Endothelial cell (in vitro differentiated cells): ENCODE results near the gene CPT1C. TPM values are rescaled to one million over a fixed set of nuclear protein-coding genes. Genes with fewer than 3 reads are reported as not detected.
"Not testable (repeated sequence)": the region's sequence is repeated elsewhere in the genome, so short reads cannot be mapped to it uniquely, and the experiment has no call there.

Source experiments
- DNase-seq: peaks from one replicate; pipeline ENCODE4 v3.0.0; 2021; ENCODE audit warnings: low spot score
- H3K27ac Mint-ChIP-seq: one replicate; pipeline ENCODE4 v1.8.0; 2021; ENCODE audit warnings: mixed read lengths, inconsistent platforms; ENCODE audit not compliant: unreplicated experiment
- H3K27me3 Mint-ChIP-seq: one replicate; pipeline ENCODE4 v1.8.0; 2021; ENCODE audit warnings: mild to moderate bottlenecking, moderate library complexity, mixed read lengths, inconsistent platforms; ENCODE audit not compliant: unreplicated experiment
- H3K36me3 Mint-ChIP-seq: one replicate; pipeline ENCODE4 v1.8.0; 2021; ENCODE audit warnings: mild to moderate bottlenecking, low read depth, mixed read lengths, inconsistent platforms; ENCODE audit not compliant: unreplicated experiment
- H3K4me1 Mint-ChIP-seq: one replicate; pipeline ENCODE4 v1.8.0; 2021; ENCODE audit warnings: mild to moderate bottlenecking, mixed read lengths, inconsistent platforms; ENCODE audit not compliant: unreplicated experiment
- H3K4me3 Mint-ChIP-seq: one replicate; pipeline ENCODE4 v1.8.0; 2021; ENCODE audit warnings: mild to moderate bottlenecking, mixed read lengths, inconsistent platforms; ENCODE audit not compliant: unreplicated experiment
- H3K9me3 Mint-ChIP-seq: one replicate; pipeline ENCODE4 v1.8.0; 2021; ENCODE audit warnings: mixed read lengths, inconsistent platforms; ENCODE audit not compliant: unreplicated experiment
- CTCF ChIP-seq: fragments of 200-600 bp; sonication (generic); IDR thresholded peaks from one replicate; pipeline ENCODE4 v1.5.0; 2021; ENCODE audit warnings: antibody characterized with exemption; ENCODE audit not compliant: unreplicated experiment
- total RNA-seq: library from RNA; stranded (reverse); fragmentation: NEBNext Ultra II Directional; extraction: Animal tissue kit (Norgen Biotek cat#: 25700); gene quantifications from one replicate; pipeline ENCODE4 v1.2.1, GENCODE V29; 2021; ENCODE audit not compliant: unreplicated experiment

CPT1C gene
- total RNA-seq, 1 donor from 2014 or later: 94.1 TPM

GRCh38 chr19:49713236-49713845, 22.4 kb downstream of the CPT1C start:
- Mint-ChIP-seq H3K4me1 (peaks cover 12% of the 10 kb centered on the region), H3K27me3 (peaks cover 17% of the 10 kb centered on the region), H3K4me3 (no peak overlapping the region), H3K9me3 (no peaks in the 10 kb centered on the region), H3K36me3 (peaks cover 24% of the 10 kb centered on the region), H3K27ac (no peak overlapping the region)
- TF ChIP-seq CTCF: no peak
- DNase-seq: no peak

GRCh38 chr19:49716154-49716553, 25.2 kb downstream of the CPT1C start:
- Mint-ChIP-seq H3K9me3 (no peaks in the 10 kb centered on the region), H3K27me3 (peaks cover 16% of the 10 kb centered on the region), H3K4me1 (peaks cover 24% of the 10 kb centered on the region), H3K4me3 (no peak overlapping the region), H3K36me3 (peaks cover 13% of the 10 kb centered on the region), H3K27ac (peak overlapping the region; percentile 71)
- DNase-seq: no peak
- no peak for TF ChIP-seq CTCF

GRCh38 chr19:49718511-49718910, 27.6 kb downstream of the CPT1C start:
- H3K4me3 Mint-ChIP-seq: no peak overlapping the region
- no peaks in the 10 kb centered on the region for H3K9me3 Mint-ChIP-seq

GRCh38 chr19:49718991-49719390, 28.1 kb downstream of the CPT1C start:
- H3K9me3 Mint-ChIP-seq: no peaks in the 10 kb centered on the region
- peak overlapping the region; percentile 93 for H3K27ac Mint-ChIP-seq
- TF ChIP-seq CTCF: no peak
- DNase-seq: no peak
- no peaks in the 10 kb centered on the region for H3K36me3 Mint-ChIP-seq
- H3K27me3 Mint-ChIP-seq: peaks cover 16% of the 10 kb centered on the region
- peaks cover 24% of the 10 kb centered on the region for H3K4me1 Mint-ChIP-seq
- H3K4me3 Mint-ChIP-seq: no peak overlapping the region

More at GRCh38 chr19:49718511-49718910, 27.6 kb downstream of the CPT1C start:
- no peaks in the 10 kb centered on the region for H3K36me3 Mint-ChIP-seq
- H3K4me1 Mint-ChIP-seq: peaks cover 24% of the 10 kb centered on the region
- DNase-seq: no peak
- TF ChIP-seq CTCF: no peak
- peak overlapping the region; percentile 94 for H3K27ac Mint-ChIP-seq
- peaks cover 16% of the 10 kb centered on the region for H3K27me3 Mint-ChIP-seq

- H3K36me3 Mint-ChIP-seq, DNase-seq, H3K9me3 Mint-ChIP-seq, H3K4me3 Mint-ChIP-seq: not testable (repeated sequence)
- Mint-ChIP-seq H3K27ac (peak overlapping the region; percentile 93), H3K4me1 (peaks cover 24% of the 10 kb centered on the region), H3K27me3 (peaks cover 13% of the 10 kb centered on the region)
These were observed 28.5 kb downstream of the CPT1C start for GRCh38 chr19:49719420-49719819.
